ENCODE measurements around the gene GLYATL1. TPM values are rescaled to one million over a fixed set of nuclear protein-coding genes. Genes with fewer than 3 reads are reported as not detected.

Gene GLYATL1
- total and polyA plus RNA-seq, 4 donors: 64.9 to 622 (median 247) TPM

- no peak overlapping the region for H3K27ac ChIP-seq (ENCODE audit: low read depth in 1 of 2, low read length in 2 of 2)
- no peaks in the 10 kb centered on the region for H3K36me3 ChIP-seq (ENCODE audit: control insufficient read depth in 4 of 4, insufficient read depth in 3 of 4, low read depth in 1 of 4, low read length in 3 of 4)
- whole genome bisulfite sequencing: 93% methylated on average over 6 of the region's 6 CpGs
Observed at GRCh38 chr11:58919561-58919960, 19.7 kb upstream of the GLYATL1 start.

GRCh38 chr11:58919980-58920379 is 19.3 kb upstream of the GLYATL1 start:
- Histone ChIP-seq H3K36me3 (ENCODE audit: control insufficient read depth in 4 of 4, insufficient read depth in 3 of 4, low read depth in 1 of 4, low read length in 3 of 4) (no peaks in the 10 kb centered on the region), H3K27me3 (ENCODE audit: control insufficient read depth in 4 of 4, insufficient read depth in 4 of 4, low read length in 3 of 4) (no peaks in the 10 kb centered on the region), H3K4me1 (ENCODE audit: control insufficient read depth in 4 of 4, insufficient read depth in 4 of 4, low read length in 3 of 4) (peaks cover 1 to 18% (median 12%) of the 10 kb centered on the region in 4 donors), H3K27ac (ENCODE audit: low read depth in 1 of 2, low read length in 2 of 2) (no peak overlapping the region), H3K9me3 (ENCODE audit: control insufficient read depth in 4 of 4, low read length in 3 of 4) (peaks cover 3 to 12% (median 6%) of the 10 kb centered on the region in 4 donors), H3K9ac (ENCODE audit: low read depth in 1 of 2, low read length in 2 of 2) (no peak overlapping the region), H3K4me3 (ENCODE audit: low read depth in 1 of 3, low read length in 3 of 3) (no peak overlapping the region)
- TF ChIP-seq RAD21 (IDR thresholded peaks at IDR 0.05) (peak in 1 of 2 donors; percentile 41), EGR1 (IDR thresholded peaks at IDR 0.05; ENCODE audit: low read depth in 2 of 2) (no peak), YY1 (IDR thresholded peaks at IDR 0.05) (no peak)
- WGBS: 88% methylated on average over 2 of the region's 2 CpGs
- no peak for DNase-seq (ENCODE audit: low spot score)

More at GRCh38 chr11:58919561-58919960, 19.7 kb upstream of the GLYATL1 start:
- H3K9me3 ChIP-seq (ENCODE audit: control insufficient read depth in 4 of 4, low read length in 3 of 4): peaks cover 3 to 12% (median 6%) of the 10 kb centered on the region in 4 donors
- peaks cover 0 to 13% (median 9%) of the 10 kb centered on the region in 4 donors for H3K4me1 ChIP-seq (ENCODE audit: control insufficient read depth in 4 of 4, insufficient read depth in 4 of 4, low read length in 3 of 4)
- no peak overlapping the region for H3K9ac ChIP-seq (ENCODE audit: low read depth in 1 of 2, low read length in 2 of 2)
- H3K27me3 ChIP-seq (ENCODE audit: control insufficient read depth in 4 of 4, insufficient read depth in 4 of 4, low read length in 3 of 4): no peaks in the 10 kb centered on the region
- no peak overlapping the region for H3K4me3 ChIP-seq (ENCODE audit: low read depth in 1 of 3, low read length in 3 of 3)
- no peak for DNase-seq (ENCODE audit: low spot score)
- no peak for TF ChIP-seq FOXA2 (IDR thresholded peaks at IDR 0.05)
- TF ChIP-seq, protein P1, sequence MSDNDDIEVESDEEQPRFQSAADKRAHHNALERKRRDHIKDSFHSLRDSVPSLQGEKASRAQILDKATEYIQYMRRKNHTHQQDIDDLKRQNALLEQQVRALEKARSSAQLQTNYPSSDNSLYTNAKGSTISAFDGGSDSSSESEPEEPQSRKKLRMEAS (IDR thresholded peaks at IDR 0.05): no peak
- TF ChIP-seq EGR1 (IDR thresholded peaks at IDR 0.05; ENCODE audit: low read depth in 2 of 2): no peak
- TF ChIP-seq, protein P2, sequence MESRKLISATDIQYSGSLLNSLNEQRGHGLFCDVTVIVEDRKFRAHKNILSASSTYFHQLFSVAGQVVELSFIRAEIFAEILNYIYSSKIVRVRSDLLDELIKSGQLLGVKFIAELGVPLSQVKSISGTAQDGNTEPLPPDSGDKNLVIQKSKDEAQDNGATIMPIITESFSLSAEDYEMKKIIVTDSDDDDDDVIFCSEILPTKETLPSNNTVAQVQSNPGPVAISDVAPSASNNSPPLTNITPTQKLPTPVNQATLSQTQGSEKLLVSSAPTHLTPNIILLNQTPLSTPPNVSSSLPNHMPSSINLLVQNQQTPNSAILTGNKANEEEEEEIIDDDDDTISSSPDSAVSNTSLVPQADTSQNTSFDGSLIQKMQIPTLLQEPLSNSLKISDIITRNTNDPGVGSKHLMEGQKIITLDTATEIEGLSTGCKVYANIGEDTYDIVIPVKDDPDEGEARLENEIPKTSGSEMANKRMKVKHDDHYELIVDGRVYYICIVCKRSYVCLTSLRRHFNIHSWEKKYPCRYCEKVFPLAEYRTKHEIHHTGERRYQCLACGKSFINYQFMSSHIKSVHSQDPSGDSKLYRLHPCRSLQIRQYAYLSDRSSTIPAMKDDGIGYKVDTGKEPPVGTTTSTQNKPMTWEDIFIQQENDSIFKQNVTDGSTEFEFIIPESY (IDR thresholded peaks at IDR 0.05): no peak
- TF ChIP-seq YY1 (IDR thresholded peaks at IDR 0.05): no peak
- no peak for TF ChIP-seq TAF1 (conservative IDR thresholded peaks at IDR 0.05)
- no peak for TF ChIP-seq ATF3 (IDR thresholded peaks at IDR 0.05)
- no peak for TF ChIP-seq SP1 (IDR thresholded peaks at IDR 0.05)
- TF ChIP-seq RXRA (IDR thresholded peaks at IDR 0.05): no peak
- no peak for TF ChIP-seq NR2F2 (IDR thresholded peaks at IDR 0.05)
- TF ChIP-seq RAD21 (IDR thresholded peaks at IDR 0.05): no peak
- no peak for TF ChIP-seq HNF4A (conservative IDR thresholded peaks at IDR 0.05)
- no peak for TF ChIP-seq GABPA (IDR thresholded peaks at IDR 0.05 in 1 of 2, conservative IDR thresholded peaks at IDR 0.05 in 1 of 2)
- TF ChIP-seq FOXA1 (IDR thresholded peaks at IDR 0.05): no peak
- TF ChIP-seq HNF4G (IDR thresholded peaks at IDR 0.05): no peak

GRCh38 chr11:58921778-58922390 is 17.4 kb upstream of the GLYATL1 start:
- no peak overlapping the region for H3K9ac ChIP-seq (ENCODE audit: low read depth in 1 of 2, low read length in 2 of 2)
- 73% methylated on average over 5 of the region's 5 CpGs for WGBS
- H3K27ac ChIP-seq (ENCODE audit: low read depth in 1 of 2, low read length in 2 of 2): no peak overlapping the region
- peaks cover 3 to 5% (median 4%) of the 10 kb centered on the region in 4 donors for H3K9me3 ChIP-seq (ENCODE audit: control insufficient read depth in 4 of 4, low read length in 3 of 4)
- no peaks in the 10 kb centered on the region for H3K27me3 ChIP-seq (ENCODE audit: control insufficient read depth in 4 of 4, insufficient read depth in 4 of 4, low read length in 3 of 4)
- no peak for DNase-seq (ENCODE audit: low spot score)
- H3K4me3 ChIP-seq (ENCODE audit: low read depth in 1 of 3, low read length in 3 of 3): no peak overlapping the region
- TF ChIP-seq FOXA2 (IDR thresholded peaks at IDR 0.05): no peak
- no peak for TF ChIP-seq SP1 (IDR thresholded peaks at IDR 0.05)
- no peak for TF ChIP-seq HNF4G (IDR thresholded peaks at IDR 0.05)
- TF ChIP-seq TAF1 (conservative IDR thresholded peaks at IDR 0.05): no peak
- no peak for TF ChIP-seq EGR1 (IDR thresholded peaks at IDR 0.05; ENCODE audit: low read depth in 2 of 2)
- TF ChIP-seq, protein P2 (IDR thresholded peaks at IDR 0.05): no peak
- TF ChIP-seq, protein P3, sequence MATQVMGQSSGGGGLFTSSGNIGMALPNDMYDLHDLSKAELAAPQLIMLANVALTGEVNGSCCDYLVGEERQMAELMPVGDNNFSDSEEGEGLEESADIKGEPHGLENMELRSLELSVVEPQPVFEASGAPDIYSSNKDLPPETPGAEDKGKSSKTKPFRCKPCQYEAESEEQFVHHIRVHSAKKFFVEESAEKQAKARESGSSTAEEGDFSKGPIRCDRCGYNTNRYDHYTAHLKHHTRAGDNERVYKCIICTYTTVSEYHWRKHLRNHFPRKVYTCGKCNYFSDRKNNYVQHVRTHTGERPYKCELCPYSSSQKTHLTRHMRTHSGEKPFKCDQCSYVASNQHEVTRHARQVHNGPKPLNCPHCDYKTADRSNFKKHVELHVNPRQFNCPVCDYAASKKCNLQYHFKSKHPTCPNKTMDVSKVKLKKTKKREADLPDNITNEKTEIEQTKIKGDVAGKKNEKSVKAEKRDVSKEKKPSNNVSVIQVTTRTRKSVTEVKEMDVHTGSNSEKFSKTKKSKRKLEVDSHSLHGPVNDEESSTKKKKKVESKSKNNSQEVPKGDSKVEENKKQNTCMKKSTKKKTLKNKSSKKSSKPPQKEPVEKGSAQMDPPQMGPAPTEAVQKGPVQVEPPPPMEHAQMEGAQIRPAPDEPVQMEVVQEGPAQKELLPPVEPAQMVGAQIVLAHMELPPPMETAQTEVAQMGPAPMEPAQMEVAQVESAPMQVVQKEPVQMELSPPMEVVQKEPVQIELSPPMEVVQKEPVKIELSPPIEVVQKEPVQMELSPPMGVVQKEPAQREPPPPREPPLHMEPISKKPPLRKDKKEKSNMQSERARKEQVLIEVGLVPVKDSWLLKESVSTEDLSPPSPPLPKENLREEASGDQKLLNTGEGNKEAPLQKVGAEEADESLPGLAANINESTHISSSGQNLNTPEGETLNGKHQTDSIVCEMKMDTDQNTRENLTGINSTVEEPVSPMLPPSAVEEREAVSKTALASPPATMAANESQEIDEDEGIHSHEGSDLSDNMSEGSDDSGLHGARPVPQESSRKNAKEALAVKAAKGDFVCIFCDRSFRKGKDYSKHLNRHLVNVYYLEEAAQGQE (IDR thresholded peaks at IDR 0.05): no peak
- no peak for TF ChIP-seq RAD21 (IDR thresholded peaks at IDR 0.05)
- TF ChIP-seq YY1 (IDR thresholded peaks at IDR 0.05): no peak
- peaks cover 1 to 32% (median 21%) of the 10 kb centered on the region in 4 donors for H3K4me1 ChIP-seq (ENCODE audit: control insufficient read depth in 4 of 4, insufficient read depth in 4 of 4, low read length in 3 of 4)
- H3K36me3 ChIP-seq (ENCODE audit: control insufficient read depth in 4 of 4, insufficient read depth in 3 of 4, low read depth in 1 of 4, low read length in 3 of 4): no peaks in the 10 kb centered on the region

All from liver (tissue), 9 donors.